ENCODE data around the gene TYSND1.
"Not testable (repeated sequence)": the region's sequence is repeated elsewhere in the genome, so short reads cannot be mapped to it uniquely, and the experiment has no call there.

The TYSND1 gene, protein sequence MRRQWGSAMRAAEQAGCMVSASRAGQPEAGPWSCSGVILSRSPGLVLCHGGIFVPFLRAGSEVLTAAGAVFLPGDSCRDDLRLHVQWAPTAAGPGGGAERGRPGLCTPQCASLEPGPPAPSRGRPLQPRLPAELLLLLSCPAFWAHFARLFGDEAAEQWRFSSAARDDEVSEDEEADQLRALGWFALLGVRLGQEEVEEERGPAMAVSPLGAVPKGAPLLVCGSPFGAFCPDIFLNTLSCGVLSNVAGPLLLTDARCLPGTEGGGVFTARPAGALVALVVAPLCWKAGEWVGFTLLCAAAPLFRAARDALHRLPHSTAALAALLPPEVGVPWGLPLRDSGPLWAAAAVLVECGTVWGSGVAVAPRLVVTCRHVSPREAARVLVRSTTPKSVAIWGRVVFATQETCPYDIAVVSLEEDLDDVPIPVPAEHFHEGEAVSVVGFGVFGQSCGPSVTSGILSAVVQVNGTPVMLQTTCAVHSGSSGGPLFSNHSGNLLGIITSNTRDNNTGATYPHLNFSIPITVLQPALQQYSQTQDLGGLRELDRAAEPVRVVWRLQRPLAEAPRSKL

DNA sequence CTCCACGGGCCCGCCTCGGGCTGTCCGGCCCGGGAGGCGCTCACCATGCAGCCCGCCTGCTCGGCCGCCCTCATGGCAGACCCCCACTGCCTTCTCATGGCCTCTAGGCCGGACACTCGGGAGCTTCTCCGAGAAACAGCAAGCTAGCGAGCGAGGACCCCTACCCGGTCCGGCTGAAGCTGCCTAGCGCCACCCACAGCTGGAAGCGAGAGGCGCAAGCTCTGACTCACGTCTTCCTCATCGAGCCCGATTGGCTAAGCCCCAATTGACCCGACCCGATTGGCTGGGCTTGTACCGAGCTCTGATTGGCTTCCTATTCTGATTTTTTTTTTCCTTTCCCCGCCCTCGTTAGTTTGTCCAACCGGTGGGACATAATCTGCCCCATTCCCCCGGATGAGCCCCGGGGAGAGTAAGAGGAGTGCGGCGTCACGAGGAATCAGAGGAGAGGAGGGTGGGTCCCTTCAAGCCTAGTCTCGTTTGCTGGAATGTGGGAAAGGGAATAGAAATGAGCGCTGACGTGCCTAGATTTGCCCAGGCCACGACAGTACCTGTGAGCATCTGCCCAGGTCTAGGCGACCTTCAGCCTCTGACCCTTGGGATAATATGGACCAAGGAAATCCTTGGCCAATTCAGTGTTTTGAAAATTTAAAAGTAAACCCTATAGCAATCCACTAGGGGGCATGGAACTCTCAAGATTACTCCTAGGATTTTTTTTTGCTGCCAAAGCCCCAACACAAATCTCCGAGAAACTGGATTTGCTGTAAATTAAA is at the start of gene TYSND1:
Gene TYSND1 (minus strand): TSS at position 212 of the 770 bp plus-strand sequence. CDS start 114 bp downstream, at position 98.
- DNase-seq (ENCODE audit: low read depth), result peak; percentile 86

DNA sequence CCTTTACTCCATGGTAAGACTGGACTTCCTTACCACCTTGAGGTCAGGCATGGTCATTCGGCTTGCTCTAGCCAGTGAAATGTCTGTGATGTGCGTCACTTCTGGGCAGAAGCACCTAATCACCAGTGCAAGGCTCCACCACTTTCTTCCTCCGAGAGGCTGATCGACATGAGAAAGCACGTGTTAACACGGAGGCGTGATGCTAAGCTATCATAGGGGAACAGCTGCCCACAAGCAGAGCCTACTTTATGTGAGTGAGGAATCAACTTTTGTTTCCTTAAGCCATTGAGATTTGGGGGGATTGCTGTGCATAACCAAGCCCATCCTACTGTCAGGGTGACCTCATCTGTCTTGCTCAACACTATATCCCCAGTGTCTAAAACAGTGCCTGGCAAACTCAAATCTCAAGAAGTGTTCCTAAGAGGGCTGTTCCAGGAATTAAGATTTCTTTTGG is 46.9 kb upstream of the TYSND1 start:
- no peak for DNase-seq (ENCODE audit: low read depth)

GRCh38 chr10:70192326-70192968 is 45.9 kb upstream of the TYSND1 start:
- no peak for DNase-seq (ENCODE audit: low read depth)

DNA sequence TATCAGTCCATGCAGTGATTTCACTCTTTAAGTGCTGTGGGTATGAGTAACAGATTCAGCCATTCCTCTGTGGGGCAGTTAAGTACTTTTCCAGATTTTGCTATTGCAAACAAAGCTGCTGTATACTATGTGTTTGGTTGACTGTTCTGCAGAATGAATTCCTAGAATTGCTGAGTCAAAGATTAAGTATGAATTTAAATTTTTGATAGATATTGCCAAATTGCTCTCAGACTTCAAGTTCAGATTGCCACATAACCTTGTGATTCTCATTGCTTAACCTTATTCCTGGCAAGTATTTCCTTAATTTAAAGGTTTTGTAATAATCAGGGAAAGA is 45.4 kb upstream of the TYSND1 start:
- DNase-seq (ENCODE audit: low read depth), result no peak

DNA sequence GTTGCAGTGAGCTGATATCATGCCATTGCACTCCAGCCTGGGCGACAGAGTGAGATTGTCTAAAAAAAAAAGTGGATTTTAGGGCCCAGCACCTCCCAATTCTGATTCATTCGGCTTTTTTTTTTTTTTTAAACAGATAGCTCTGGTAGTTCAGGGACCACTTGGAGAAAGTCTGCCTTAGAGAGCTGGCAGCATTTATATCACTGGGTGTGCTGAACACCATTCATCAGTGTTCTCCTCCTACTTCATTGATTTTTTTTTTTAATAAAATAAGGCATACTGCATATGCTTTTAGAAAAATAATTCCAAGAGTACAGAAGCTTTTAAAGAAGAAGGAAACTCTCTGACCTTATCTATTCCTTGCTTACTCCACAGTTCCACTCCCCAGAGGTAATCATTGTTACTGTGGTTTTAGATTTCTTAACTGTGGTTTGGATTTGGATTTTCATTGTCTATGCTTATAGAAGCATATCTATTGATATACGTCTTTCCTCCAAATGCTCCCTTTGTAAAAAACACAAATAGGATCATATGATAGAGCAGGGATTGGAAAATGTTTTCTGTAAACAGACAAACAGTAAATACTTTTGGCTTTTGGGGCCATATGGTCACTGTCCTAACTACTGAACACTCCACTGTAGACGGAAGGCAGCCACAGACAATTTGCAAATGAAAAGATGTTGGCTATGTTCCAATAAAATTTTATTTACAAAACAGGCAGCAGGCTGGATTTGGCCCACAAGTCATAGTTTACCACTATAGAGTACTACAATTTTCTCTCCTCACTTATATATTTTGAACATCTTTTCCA is 44.9 kb upstream of the TYSND1 start:
- DNase-seq (ENCODE audit: low read depth), result no peak

DNA sequence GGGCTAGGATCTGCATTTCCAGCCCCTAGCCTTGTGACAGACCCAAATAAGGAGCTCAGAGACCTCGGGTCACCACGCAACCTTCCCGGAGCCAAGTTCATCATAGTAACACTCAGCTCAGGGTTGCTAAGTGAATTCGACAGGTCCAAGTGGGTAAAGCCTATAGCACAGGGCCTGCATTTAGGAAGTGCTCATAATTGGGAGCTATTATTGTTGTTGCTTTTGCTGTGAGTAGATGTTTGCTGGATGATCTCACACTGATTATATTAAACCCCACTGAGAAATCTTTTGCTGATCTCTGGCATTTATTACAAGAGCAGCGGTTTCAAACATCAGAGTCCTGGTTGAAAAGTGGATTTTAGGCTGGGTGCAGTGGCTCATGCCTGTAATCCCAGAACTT is 44.1 kb upstream of the TYSND1 start:
- no peak for DNase-seq (ENCODE audit: low read depth)

- DNase-seq (ENCODE audit: low read depth), result no peak
Measured at GRCh38 chr10:70190102-70190501, 43.6 kb upstream of the TYSND1 start.

DNA sequence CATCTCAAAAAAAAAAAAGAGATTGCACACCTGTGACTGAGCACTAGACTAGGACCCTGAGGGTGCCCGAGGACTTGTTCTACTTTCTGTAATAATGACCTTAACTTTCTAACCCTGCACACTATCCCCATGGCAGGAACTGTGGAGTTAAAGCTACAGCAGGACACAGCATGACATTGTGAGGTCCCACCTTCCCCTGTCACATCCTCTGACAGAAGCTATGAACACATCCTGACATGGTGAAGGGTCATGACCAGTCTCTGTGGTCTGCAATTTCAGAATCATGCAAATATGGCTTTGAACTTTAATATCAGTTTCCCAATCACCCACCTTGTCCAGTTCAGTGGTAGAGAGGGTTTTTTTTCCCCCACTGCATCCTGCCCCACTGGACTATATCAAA is 42.3 kb upstream of the TYSND1 start:
- DNase-seq (ENCODE audit: low read depth), result no peak

GRCh38 chr10:70186571-70186970 is 40.1 kb upstream of the TYSND1 start:
- no peak for DNase-seq (ENCODE audit: low read depth)

DNA sequence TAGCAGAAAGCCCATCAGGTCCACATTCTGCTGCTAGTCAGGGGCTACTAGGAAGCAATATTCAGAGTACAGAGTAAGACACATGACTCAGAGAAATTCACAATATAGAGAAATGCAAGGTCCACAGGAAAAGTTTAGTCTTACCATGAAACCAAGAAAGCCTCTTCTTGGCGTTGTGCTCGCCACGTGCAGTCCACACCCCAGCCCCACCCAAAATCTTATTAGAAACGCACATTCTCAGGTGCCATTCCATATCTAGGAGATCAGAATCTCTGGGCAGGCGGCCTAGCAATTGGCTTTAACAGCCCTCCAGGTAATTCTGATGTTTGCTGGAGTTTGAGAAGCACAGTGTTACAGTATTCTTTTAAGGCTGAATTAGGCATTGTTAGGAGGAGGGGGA is 39.6 kb upstream of the TYSND1 start:
- DNase-seq (ENCODE audit: low read depth), result no peak

DNA sequence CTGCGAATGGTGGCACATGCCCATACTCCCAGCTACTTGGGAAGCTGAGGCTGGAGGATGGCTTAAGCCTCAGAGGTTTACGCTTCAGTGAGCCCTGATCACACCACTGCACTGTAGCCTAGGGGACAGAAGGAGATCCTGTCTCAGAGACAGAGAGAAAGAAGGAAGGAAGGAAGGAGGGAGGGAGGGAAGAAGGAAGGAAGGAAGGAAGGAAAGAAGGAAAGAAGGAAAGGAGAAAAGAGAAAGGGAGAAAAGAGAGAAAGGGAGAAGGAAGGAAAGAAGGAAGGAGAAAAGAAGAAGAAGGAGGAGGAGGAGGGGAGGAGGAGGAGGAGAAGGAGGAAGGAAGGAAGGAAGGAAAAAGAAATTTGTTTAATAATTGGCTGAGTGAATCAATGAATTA is 36.8 kb upstream of the TYSND1 start:
- DNase-seq (ENCODE audit: low read depth), result no peak

DNA sequence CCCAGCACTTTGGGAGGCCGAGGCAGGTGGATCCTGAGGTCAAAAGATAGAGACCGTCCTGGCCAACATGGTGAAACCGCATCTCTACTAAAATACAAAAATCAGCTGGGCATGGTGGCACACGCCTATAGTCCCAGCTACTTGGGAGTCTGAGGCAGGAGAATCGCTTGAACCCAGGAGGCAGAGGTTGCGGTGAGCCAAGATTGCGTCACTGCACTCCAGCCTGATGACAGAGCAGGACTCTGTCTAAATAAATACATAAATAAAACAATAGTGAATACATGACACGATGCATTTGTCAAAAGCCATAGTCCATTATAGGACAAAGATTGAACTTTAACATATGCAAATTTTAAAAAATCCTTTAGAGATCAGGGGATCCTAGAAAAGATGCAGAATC is 32.7 kb upstream of the TYSND1 start:
- not testable (repeated sequence) for DNase-seq (ENCODE audit: low read depth)

DNA sequence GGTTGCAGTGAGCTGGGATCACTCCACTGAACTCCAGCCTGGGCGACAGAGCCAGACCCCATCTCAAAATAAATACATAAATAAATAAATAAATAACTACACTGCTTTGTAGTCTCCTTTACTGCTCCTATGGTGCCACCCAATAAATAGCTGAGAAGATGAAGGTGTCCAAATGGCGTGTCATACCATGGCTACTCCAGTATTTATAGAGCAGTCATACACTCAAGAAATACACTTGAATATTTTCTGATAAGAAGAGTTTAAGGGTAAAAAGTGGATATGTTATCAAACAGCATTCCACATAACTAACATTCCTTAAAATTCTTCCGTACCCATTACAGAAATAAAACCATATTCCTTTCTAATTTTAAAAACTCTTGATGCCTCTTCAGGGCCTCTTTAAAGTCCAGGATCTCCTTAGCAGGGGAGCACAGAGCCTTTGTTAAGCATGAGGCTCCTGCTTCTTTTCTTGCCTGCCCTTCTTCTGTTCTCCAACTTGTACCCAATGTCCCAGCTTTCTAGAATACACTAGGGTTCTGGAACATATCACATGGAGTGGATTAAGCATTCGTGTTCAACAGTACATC is 31.7 kb upstream of the TYSND1 start:
- no peak for DNase-seq (ENCODE audit: low read depth)

DNA sequence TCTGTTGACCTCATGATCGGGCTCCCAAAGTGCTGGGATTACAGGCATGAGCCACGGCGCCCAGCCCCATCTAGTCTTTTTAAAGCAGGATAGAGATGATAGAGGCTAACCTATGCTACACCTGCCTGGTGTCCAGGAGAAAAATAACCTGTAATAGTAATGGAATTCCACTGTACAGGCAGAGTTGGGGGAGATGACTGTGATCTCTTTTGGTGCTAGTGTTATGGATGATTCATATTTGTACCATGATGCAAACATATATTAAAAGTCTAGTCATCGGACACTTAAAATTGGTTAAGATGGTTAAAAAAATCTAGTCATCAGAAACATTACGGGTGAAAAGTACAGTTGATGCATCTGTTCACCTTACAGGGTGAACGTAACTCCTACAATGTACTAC is 29.9 kb upstream of the TYSND1 start:
- DNase-seq (ENCODE audit: low read depth), result no peak

- no peak for DNase-seq (ENCODE audit: low read depth)
Measured at GRCh38 chr10:70175516-70175915, 29.0 kb upstream of the TYSND1 start.

DNA sequence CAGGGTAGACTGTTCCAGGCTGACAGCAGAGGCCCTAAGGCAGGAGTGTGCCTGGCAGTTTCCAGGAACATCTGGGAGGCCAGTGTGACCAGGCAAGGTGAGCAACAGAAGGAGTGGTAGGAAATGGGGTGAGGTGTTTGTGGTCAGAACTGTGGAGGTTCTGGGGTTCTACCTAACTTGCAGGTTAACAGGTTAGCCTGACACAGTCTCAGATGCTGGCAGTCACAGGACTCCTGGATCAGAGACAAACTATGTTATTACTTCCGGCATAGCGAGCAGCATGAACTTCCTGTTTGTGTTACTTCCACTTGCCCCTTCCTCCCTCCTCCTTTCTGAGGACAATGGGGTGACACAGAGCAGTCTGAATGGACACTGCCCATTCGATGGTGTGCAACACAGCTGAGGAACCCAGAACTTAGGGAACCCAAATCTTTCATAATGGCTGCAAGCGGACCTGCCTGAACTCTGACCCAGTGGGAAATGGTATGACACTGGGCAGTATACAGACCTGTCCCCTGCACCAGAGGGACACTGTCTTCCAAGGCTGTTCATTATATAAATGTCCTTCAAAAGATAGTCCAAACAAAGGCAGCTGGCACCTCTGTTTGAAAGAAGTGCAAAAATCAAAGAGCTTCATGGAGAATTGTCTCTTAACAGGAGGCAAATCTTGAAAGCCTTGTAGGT is 27.7 kb upstream of the TYSND1 start:
- no peak for DNase-seq (ENCODE audit: low read depth)

DNA sequence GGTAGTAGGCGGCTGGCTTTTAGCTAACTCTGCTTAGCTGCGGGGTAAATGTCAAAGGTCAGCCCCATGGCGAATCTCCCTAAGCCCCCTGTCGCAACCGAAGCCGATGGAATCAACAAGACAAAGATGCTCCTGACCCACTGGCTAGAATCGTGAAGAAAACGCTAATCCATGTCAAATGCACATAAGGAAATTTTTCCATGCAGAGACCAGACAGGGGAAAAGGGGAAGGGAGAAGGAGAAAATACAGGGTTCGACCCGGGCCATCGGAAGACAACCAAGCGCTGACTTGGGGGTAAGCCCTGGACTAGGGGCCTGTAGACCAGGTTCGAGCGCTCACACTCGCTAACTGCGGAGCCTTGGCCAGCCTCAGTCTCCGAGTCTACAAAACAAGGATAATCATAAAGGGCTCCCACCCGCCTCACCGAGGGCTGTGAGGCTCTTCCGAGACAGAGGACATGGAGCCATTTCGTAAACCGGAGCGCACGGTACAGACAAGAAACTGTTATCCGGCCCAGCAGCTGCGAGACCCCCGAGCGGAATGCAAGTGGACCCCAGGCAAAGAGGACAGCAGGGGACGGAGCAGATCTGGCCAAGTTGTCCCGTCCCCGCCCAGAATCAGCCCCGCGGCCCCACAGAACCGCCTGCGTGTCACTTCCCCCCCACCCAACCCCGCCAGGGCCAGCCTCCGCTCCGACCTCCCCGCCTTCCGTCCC is 23.3 kb upstream of the TYSND1 start:
- no peak for DNase-seq (ENCODE audit: low read depth)

- DNase-seq (ENCODE audit: low read depth), result no peak
Measured at GRCh38 chr10:70169011-70169410, 22.5 kb upstream of the TYSND1 start.

DNA sequence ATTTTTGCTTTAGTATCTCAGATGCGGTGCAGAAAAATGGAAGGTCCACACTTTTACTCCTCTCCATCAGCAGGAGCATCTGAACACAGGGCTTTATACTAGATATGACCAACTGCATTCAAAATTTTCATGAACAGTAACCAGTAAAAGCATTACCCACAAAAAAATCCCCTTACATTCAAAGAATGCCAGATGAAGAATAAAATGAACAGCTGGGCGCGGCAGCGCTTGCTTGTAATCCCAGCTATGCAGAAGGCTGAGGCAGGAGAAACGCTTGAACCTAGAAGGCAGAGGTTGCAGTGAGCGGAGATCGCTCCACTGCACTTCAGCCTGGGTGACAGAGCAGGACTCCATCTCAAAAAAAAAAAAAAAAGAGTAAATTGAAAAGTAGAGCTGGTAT is 20.7 kb upstream of the TYSND1 start:
- no peak for DNase-seq (ENCODE audit: low read depth)

- no peak for DNase-seq (ENCODE audit: low read depth)
Measured at GRCh38 chr10:70166394-70166793, 19.9 kb upstream of the TYSND1 start.

All from stimulated activated CD8-positive, alpha-beta memory T cell treated with anti-CD3 and anti-CD28 coated beads, Interleukin-12 subunit alpha, Interleukin-12 subunit beta, amount 100 ng/mL, for 1 hour (primary cell).